ENCODE measurements around the gene VAMP8. TPM values are rescaled to one million over a fixed set of nuclear protein-coding genes. Genes with fewer than 3 reads are reported as not detected.
"Not testable (repeated sequence)": the region's sequence is repeated elsewhere in the genome, so short reads cannot be mapped to it uniquely, and the experiment has no call there.

Gene VAMP8
- total RNA-seq, 2 donors from 2014 or later, result 39.6 to 111 TPM

GRCh38 chr2:85611217-85611704 lies 33.9 kb downstream of the VAMP8 start:
- H3K36me3 ChIP-seq (replicated peaks in 1 of 2; ENCODE audit: insufficient read depth in 1 of 2, low read depth in 2 of 2), result peaks cover 0 to 8% of the 10 kb centered on the region in 2 donors
- ATAC-seq (no peak), DNase-seq (no peak)
- peak overlapping the region; percentile 33 to 59 for H3K4me3 ChIP-seq
- H3K9me3 ChIP-seq, result no peaks in the 10 kb centered on the region
- no peaks in the 10 kb centered on the region for H3K27me3 ChIP-seq
- peak overlapping the region; percentile 76 to 86 (median 81) for H3K27ac ChIP-seq
- WGBS, 2 donors, result 3 to 8% methylated on average over 9 to 24 of the region's 24 CpGs
- intact Hi-C loops (cut with DNase I), result no loop called here
- TF ChIP-seq POLR2A (IDR thresholded peaks at IDR 0.05), result no peak
- TF ChIP-seq CTCF (IDR thresholded peaks at IDR 0.05), result no peak
- H3K4me1 ChIP-seq, result peaks cover 37% of the 10 kb centered on the region

- no peaks in the 10 kb centered on the region for H3K9me3 ChIP-seq
- intact Hi-C loops (cut with DNase I), result no loop called here
- peak; percentile 89 to 92 (median 90) for DNase-seq
- H3K36me3 ChIP-seq (replicated peaks in 1 of 2; ENCODE audit: insufficient read depth in 1 of 2, low read depth in 2 of 2), result peaks cover 0 to 8% of the 10 kb centered on the region in 2 donors
- WGBS, 2 donors, result 7 to 16% methylated on average over 33 to 71 of the region's 73 CpGs
- H3K27me3 ChIP-seq, result no peaks in the 10 kb centered on the region
- H3K27ac ChIP-seq, result peak within 1 kb of the TSS; percentile 76 to 86 (median 81)
- H3K4me3 ChIP-seq, result peak within 1 kb of the TSS; percentile 33 to 59
- H3K4me1 ChIP-seq, result peaks cover 39% of the 10 kb centered on the region
- ATAC-seq, result peak; percentile 83
- TF ChIP-seq POLR2A (IDR thresholded peaks at IDR 0.05), result peak; percentile 50 to 79 (median 70)
- TF ChIP-seq CTCF (IDR thresholded peaks at IDR 0.05), result no peak
Measured at GRCh38 chr2:85611705-85612587, 34.6 kb downstream of the VAMP8 start, which contains the start of gene C2orf68. TSS of gene C2orf68 (minus strand) at chr2:85612066. CDS start at chr2:85611984, 82 bp downstream.

GRCh38 chr2:85613717-85614515 lies 36.5 kb downstream of the VAMP8 start:
- Histone ChIP-seq H3K4me3 (no peak overlapping the region), H3K4me1 (peaks cover 46% of the 10 kb centered on the region), H3K27me3 (no peaks in the 10 kb centered on the region), H3K27ac (no peak overlapping the region), H3K36me3 (replicated peaks in 1 of 2; ENCODE audit: insufficient read depth in 1 of 2, low read depth in 2 of 2) (peaks cover 0 to 2% of the 10 kb centered on the region in 2 donors), H3K9me3 (no peaks in the 10 kb centered on the region)
- intact Hi-C loops (cut with DNase I), result no loop called here
- 83% methylated on average over 10 of the region's 10 CpGs for WGBS, 2 donors
- ATAC-seq (no peak), DNase-seq (no peak)
- TF ChIP-seq CTCF (IDR thresholded peaks at IDR 0.05), result no peak
- no peak for TF ChIP-seq POLR2A (IDR thresholded peaks at IDR 0.05)

- H3K4me3 ChIP-seq; H3K27me3 ChIP-seq; H3K36me3 ChIP-seq (replicated peaks in 1 of 2; ENCODE audit: insufficient read depth in 1 of 2, low read depth in 2 of 2); H3K27ac ChIP-seq; ATAC-seq; H3K9me3 ChIP-seq; DNase-seq; intact Hi-C loops (cut with DNase I): not testable (repeated sequence)
- 93 to 94% methylated on average over 7 of the region's 7 CpGs for WGBS, 2 donors
- H3K4me1 ChIP-seq, result peaks cover 44% of the 10 kb centered on the region
Measured at GRCh38 chr2:85614757-85615156, 37.4 kb downstream of the VAMP8 start.

- Histone ChIP-seq H3K4me1 (peaks cover 38% of the 10 kb centered on the region), H3K27me3 (no peaks in the 10 kb centered on the region), H3K9me3 (no peaks in the 10 kb centered on the region), H3K36me3 (replicated peaks in 1 of 2; ENCODE audit: insufficient read depth in 1 of 2, low read depth in 2 of 2) (peaks cover 0 to 2% of the 10 kb centered on the region in 2 donors), H3K4me3 (no peak overlapping the region), H3K27ac (peak overlapping the region; percentile 49 to 93 (median 84))
- no peak for TF ChIP-seq CTCF (IDR thresholded peaks at IDR 0.05)
- no peak for TF ChIP-seq POLR2A (IDR thresholded peaks at IDR 0.05)
- WGBS, 2 donors, result 87 to 89% methylated on average over 12 to 17 of the region's 17 CpGs
- intact Hi-C loops (cut with DNase I), result no loop called here
- ATAC-seq (no peak), DNase-seq (no peak)
Measured at GRCh38 chr2:85615413-85615728, 38.0 kb downstream of the VAMP8 start.

- Histone ChIP-seq H3K36me3 (replicated peaks in 1 of 2; ENCODE audit: insufficient read depth in 1 of 2, low read depth in 2 of 2) (peaks cover 0 to 11% of the 10 kb centered on the region in 2 donors), H3K4me1 (peaks cover 22% of the 10 kb centered on the region)
- H3K27ac ChIP-seq; H3K27me3 ChIP-seq; ATAC-seq; intact Hi-C loops (cut with DNase I); H3K4me3 ChIP-seq; H3K9me3 ChIP-seq; DNase-seq: not testable (repeated sequence)
- WGBS, 2 donors, result 70 to 80% methylated on average over 5 of the region's 5 CpGs
Measured at GRCh38 chr2:85617723-85618122, 40.3 kb downstream of the VAMP8 start.
